ACC112 (cell line): ENCODE measurements around the gene NTRK2.

Experiments used
- H2AFZ ChIP-seq: fragments of 200-600 bp; sonication (generic); one replicate; pipeline ENCODE4 v1.6.0; 2017; ENCODE audit warnings: antibody characterized with exemption, low read length; ENCODE audit not compliant: unreplicated experiment
- H3K27ac ChIP-seq: fragments of 200-600 bp; sonication (generic); 2 replicates; pipeline ENCODE4 v1.5.1; 2014; ENCODE audit warnings: low read depth, mild to moderate bottlenecking, antibody characterized with exemption, low read length, moderate library complexity
- H3K27me3 ChIP-seq: fragments of 200-600 bp; sonication (generic); 2 replicates; pipeline ENCODE4 v1.6.1; 2014; ENCODE audit warnings: mild to moderate bottlenecking, antibody characterized with exemption, low read length, moderate library complexity, mixed read lengths; ENCODE audit not compliant: insufficient read depth
- H3K36me3 ChIP-seq: fragments of 200-600 bp; sonication (generic); 2 replicates; pipeline ENCODE4 v1.6.1; 2016; ENCODE audit warnings: mild to moderate bottlenecking, antibody characterized with exemption, low read length, moderate library complexity, mixed read lengths; ENCODE audit not compliant: insufficient read depth
- H3K4me1 ChIP-seq: fragments of 200-600 bp; sonication (generic); one replicate; pipeline ENCODE4 v1.6.1; 2016; ENCODE audit warnings: low read length, mixed read lengths; ENCODE audit not compliant: insufficient read depth, unreplicated experiment, control insufficient read depth
- H3K4me3 ChIP-seq: fragments of 200-600 bp; sonication (generic); 2 replicates; pipeline ENCODE4 v1.5.1; 2014; ENCODE audit warnings: mild to moderate bottlenecking, low read depth, low read length
- H3K79me2 ChIP-seq: fragments of 200-600 bp; sonication (generic); one replicate; pipeline ENCODE4 v1.6.0; 2016; ENCODE audit warnings: low read length; ENCODE audit not compliant: control insufficient read depth, unreplicated experiment, insufficient read depth

The NTRK2 gene

DNA sequence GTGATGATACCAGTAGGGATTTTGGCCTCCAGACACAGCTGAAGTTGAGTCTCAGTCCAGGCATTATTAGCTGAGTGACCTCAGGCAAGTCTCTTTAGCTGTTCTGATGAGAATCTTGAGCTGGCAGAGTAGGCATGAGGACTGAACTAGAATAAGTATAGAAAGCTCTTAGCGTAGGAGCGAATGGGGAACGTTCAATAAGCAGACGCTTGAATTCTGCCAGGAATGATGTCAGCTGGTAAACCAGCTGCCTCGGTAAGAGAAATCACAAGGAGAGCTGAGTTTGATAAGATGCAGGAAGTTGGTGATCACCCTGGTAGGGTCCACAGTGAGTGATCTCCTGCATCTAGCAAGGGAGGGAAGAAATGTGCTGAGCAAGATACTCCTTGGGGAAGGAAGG lies 280.4 kb downstream of the NTRK2 start:
- Histone ChIP-seq H3K27me3 (no peaks in the 10 kb centered on the region), H3K79me2 (no peaks in the 10 kb centered on the region), H3K27ac (no peak overlapping the region), H3K4me1 (no peaks in the 10 kb centered on the region), H3K4me3 (no peak overlapping the region), H2AFZ (no peak overlapping the region), H3K36me3 (no peaks in the 10 kb centered on the region)

DNA sequence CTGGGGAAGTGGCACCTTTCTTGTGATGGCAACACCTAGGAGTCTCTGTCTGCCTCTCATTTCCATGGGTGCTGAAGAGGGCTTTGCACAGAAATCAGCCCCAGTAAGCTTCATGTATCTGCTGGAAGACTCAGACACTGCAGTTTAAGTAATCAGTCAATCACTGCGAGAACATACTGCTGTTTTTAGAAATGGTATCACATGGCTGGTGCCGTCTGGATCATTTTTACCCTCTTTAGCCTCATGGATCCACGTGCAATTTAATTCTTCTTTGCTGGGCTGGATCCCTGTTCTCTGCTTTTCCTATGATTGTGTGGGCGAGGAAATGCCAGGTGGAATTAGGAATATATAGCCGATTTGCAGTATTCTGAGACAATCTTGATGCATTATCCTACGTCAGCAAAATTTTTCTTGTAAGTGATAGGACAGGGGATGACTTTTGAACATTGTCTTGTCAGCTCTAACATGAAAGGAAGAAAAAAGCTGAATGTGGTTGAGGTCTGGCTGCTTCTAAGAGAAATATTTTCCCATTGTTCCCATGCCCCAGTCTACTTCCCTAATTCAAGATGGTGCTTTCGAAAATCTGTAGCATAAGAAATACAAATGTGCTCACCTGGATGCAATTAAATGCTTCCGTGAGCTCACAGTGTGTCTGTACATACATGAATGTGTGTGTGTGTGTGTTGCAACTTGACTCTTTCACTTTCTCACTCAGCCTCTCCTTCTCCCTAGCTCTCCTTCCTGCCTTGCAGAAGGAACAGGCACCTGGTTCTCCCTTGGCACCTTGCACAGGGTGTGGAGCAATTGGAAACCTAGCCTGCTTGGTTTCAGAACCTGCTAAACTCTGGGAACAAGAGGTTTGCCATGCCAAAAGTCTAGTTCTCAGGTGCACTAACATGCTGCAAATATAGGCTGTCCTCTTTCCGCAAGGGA lies 281.6 kb downstream of the NTRK2 start:
- no peak overlapping the region for H2AFZ ChIP-seq
- H3K27ac ChIP-seq: no peak overlapping the region
- H3K4me3 ChIP-seq: no peak overlapping the region
- no peaks in the 10 kb centered on the region for H3K79me2 ChIP-seq
- no peaks in the 10 kb centered on the region for H3K36me3 ChIP-seq
- no peaks in the 10 kb centered on the region for H3K4me1 ChIP-seq
- no peaks in the 10 kb centered on the region for H3K27me3 ChIP-seq

DNA sequence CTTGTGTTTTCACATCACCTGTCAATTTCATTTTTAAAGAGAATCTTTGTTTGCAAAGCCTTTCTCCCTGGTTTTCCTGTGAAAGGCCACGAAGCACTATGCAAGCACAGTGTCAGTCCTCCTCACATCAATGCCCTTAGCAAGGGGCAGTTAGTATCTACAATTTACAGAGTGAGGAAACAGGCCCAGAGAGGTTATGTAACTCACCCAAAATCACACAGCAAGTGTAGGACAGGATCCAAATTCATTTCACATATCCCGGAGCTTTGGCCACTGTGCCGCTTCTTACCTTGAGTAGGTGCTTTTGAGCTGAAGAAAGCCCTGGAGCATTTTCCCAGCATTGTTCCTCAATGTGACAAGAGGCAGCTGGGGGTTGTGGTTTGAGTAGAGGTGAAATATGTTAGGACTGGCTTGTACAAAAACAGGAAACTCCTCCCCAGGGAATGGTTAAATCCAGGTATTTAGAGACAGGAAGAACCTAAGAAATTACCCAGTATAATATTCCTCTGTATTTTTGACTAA lies 283.8 kb downstream of the NTRK2 start:
- H3K4me1 ChIP-seq: no peaks in the 10 kb centered on the region
- H3K79me2 ChIP-seq: no peaks in the 10 kb centered on the region
- no peaks in the 10 kb centered on the region for H3K27me3 ChIP-seq
- no peak overlapping the region for H3K4me3 ChIP-seq
- no peak overlapping the region for H2AFZ ChIP-seq
- no peaks in the 10 kb centered on the region for H3K36me3 ChIP-seq
- no peak overlapping the region for H3K27ac ChIP-seq

DNA sequence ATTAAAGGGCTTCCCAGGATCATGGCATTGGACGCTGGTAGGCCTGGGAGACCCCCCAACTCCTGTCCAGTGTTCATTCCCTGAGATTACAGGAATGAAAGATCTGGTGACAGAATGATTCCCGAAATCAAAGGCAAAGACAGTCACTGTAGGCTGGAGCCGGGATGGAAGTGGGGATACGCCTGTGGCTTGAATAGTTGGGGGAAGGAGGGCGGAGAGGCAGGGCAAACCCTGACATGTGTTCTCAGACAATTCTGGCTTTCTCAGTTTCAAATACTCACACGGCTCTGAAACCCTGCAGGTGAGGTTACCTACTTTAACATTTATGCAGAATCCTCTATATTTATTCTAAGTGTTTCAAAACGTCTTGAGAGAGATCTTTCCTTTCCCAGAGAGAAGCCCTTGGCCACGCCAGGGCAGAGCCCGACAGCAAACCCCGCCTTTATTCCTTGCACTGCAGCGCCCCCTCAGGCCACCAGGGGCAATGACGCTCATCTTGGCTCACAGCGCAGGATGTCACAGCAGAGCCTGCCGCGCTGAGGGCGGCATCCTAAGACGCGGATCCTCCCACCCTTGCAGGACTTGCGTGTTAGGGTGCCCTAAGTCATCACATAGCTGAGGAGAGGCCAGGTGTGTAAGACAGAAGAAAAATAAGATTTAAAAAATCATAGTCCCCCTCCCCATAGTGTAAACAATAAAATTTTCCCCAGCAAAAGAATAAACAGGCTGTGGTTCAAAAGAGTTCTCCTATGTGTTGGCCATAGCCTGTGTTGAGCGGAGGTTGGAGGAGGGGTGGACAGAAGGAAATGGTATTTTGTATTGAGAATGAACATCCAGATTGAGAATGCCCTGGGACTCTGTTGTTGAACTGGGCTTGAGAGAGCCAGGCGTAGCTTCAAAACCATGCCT lies 284.5 kb downstream of the NTRK2 start:
- no peaks in the 10 kb centered on the region for H3K79me2 ChIP-seq
- no peak overlapping the region for H2AFZ ChIP-seq
- H3K36me3 ChIP-seq: no peaks in the 10 kb centered on the region
- no peaks in the 10 kb centered on the region for H3K4me1 ChIP-seq
- no peaks in the 10 kb centered on the region for H3K27me3 ChIP-seq
- H3K4me3 ChIP-seq: no peak overlapping the region
- H3K27ac ChIP-seq: no peak overlapping the region

DNA sequence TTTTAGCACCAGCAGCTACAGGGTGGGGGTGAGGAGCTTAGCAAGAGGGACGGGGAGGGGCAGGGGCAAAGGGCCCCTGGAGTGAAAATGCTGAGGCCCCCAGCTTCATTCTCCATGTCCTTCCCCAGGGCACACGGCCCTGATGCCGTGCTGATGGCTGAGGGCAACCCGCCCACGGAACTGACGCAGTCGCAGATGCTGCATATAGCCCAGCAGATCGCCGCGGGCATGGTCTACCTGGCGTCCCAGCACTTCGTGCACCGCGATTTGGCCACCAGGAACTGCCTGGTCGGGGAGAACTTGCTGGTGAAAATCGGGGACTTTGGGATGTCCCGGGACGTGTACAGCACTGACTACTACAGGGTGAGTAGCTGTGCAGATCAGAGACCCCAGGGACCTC lies 285.6 kb downstream of the NTRK2 start:
- Histone ChIP-seq H3K27ac (no peak overlapping the region), H2AFZ (no peak overlapping the region), H3K4me3 (no peak overlapping the region), H3K4me1 (no peaks in the 10 kb centered on the region), H3K36me3 (no peaks in the 10 kb centered on the region), H3K79me2 (no peaks in the 10 kb centered on the region), H3K27me3 (no peaks in the 10 kb centered on the region)

DNA sequence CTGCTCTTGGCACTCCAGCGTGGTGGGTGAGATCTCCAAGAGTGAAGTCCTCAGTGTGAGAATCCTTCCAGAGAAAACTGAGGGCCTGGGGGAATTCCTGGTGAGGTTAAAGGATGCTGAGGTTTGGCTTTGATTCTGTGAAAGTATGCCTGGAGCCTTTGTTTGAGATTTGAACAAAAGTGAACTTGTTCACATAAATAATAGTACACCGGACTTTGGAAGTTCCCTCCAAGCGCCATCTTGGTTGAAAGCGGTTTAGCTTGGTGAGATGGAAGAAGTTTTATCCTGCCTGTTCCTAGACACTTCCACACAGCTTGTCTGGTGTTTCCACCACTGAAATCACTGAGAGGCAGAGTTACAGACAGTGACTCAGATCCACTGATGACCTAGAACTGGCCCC lies 286.4 kb downstream of the NTRK2 start:
- H3K36me3 ChIP-seq: no peaks in the 10 kb centered on the region
- no peaks in the 10 kb centered on the region for H3K27me3 ChIP-seq
- no peaks in the 10 kb centered on the region for H3K4me1 ChIP-seq
- no peak overlapping the region for H3K27ac ChIP-seq
- no peaks in the 10 kb centered on the region for H3K79me2 ChIP-seq
- no peak overlapping the region for H2AFZ ChIP-seq
- no peak overlapping the region for H3K4me3 ChIP-seq

DNA sequence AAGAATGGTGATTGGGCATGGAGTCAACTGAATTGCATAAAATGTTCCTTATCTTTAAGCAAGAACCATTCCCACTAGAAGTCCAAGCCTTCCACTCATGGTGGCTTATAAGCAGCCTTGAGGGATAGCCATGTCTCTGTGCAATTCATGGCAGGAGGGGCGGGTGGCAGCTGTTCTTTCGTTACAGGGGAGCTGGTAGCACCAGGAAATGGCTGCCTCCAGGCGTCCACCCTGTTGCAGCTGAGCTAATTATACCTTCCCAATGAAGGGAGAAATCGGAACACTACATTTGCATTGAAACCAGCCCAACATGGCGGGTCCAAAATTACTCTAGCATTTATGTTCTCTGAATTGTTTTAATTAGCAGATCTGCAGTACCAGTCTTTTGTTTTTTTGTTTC lies 289.8 kb downstream of the NTRK2 start:
- H3K27me3 ChIP-seq: no peaks in the 10 kb centered on the region
- no peaks in the 10 kb centered on the region for H3K36me3 ChIP-seq
- H3K4me3 ChIP-seq: no peak overlapping the region
- no peaks in the 10 kb centered on the region for H3K4me1 ChIP-seq
- H3K79me2 ChIP-seq: no peaks in the 10 kb centered on the region
- H3K27ac ChIP-seq: no peak overlapping the region
- no peak overlapping the region for H2AFZ ChIP-seq

DNA sequence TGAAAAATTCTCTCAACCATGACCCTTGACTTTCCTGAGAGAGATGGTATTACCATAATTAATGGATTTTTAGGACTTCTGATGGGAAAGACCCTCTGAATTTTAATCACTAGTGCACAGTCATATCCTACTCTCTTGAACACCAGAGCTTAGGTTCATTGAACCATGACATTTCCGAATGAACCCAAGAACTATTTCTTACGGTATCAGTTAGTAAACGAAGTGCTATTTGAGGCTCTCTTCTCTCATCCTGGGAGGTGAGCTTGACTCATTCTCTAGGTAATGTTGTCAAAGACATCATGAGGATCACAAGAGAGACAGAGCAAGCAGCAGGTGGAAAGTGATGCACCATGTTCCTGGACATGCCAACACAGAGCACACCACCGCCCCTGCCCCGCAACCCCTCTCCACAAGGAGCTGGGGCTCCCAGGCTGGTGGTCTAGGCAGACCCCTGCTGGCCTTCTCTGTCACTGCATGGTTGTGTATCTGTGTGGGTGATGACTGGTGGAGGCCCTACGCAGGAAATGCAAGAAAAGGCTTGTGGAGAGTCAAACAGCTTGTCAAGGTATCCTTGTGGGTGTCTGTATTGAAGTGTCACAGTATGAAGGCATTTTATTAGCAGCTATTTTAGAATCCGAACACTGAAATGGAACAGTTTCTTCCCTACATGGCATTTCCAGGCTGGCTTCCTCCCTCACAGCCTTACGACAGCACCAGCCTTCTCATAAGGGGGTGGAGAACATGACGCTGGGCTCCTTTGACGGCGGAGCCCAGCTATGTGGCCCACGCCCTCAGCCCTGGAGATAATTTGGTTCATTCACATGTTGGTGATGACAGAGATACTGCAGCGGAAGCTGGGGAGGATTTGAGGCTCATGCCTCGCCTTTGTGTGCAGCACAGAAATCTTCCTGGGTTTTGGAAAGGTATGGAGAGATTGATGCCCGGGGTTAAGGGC lies 297.6 kb downstream of the NTRK2 start:
- Histone ChIP-seq H3K79me2 (no peaks in the 10 kb centered on the region), H2AFZ (no peak overlapping the region), H3K27me3 (no peaks in the 10 kb centered on the region), H3K4me1 (no peaks in the 10 kb centered on the region), H3K36me3 (no peaks in the 10 kb centered on the region), H3K27ac (no peak overlapping the region), H3K4me3 (no peak overlapping the region)

DNA sequence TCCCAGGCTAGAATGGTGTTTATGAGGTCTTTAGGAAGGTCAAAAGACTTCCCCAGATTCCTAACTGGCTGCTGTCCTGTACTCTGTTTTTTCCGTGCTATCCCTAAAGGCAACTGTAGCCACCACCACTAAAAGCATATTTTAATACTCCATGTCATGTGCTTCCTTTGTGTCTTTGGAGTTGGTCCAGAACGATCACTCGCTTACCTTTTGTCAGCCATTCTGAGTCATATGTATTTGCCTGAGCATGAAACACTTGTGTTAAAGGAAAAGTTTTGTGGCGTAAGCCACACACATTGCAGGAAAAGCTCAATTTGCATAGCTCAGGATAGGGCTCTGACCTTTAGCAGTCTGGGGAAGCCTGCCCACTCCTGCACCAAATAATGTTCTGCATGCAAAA lies 299.6 kb downstream of the NTRK2 start:
- no peak overlapping the region for H2AFZ ChIP-seq
- no peaks in the 10 kb centered on the region for H3K79me2 ChIP-seq
- no peaks in the 10 kb centered on the region for H3K27me3 ChIP-seq
- H3K4me3 ChIP-seq: no peak overlapping the region
- no peaks in the 10 kb centered on the region for H3K36me3 ChIP-seq
- H3K27ac ChIP-seq: no peak overlapping the region
- no peaks in the 10 kb centered on the region for H3K4me1 ChIP-seq

DNA sequence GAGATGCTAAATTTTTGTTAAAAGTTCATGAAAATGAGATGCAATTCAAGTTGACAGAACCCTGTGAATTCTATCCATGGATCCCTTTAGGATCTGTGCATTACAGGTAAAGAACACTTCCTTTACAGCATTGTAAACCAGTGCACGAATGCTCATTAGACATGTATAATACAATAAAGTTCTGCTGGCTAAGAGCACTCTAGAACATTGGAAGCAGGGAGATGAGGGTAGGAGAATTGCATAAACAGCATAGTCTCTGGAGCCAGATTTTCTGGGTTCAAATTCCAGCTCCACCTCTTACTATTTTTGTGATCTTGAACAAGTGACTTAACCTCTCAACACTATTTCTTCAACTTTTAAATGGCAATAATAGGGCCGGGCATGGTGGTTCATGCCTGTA lies 300.2 kb downstream of the NTRK2 start:
- Histone ChIP-seq H3K4me1 (no peaks in the 10 kb centered on the region), H3K36me3 (no peaks in the 10 kb centered on the region), H2AFZ (no peak overlapping the region), H3K27ac (no peak overlapping the region), H3K27me3 (no peaks in the 10 kb centered on the region), H3K4me3 (no peak overlapping the region), H3K79me2 (no peaks in the 10 kb centered on the region)
